HepG2 (cell line): ENCODE results near the gene ATP8A1. TPM values are rescaled to one million over a fixed set of nuclear protein-coding genes. Genes with fewer than 3 reads are reported as not detected.
A peak's percentile ranks its signal among the peaks of the same experiment; 100 is the strongest.

Experiments
- FOXA3 ChIP-seq: IDR thresholded peaks from 2 replicates; pipeline ENCODE4 v1.6.1; 2016; ENCODE audit warnings: missing genetic modification reagents, missing compliant biosample characterization
- FOXP1 ChIP-seq, 2 experiments: fragments of 450-650 bp in 1 of 2; IDR thresholded peaks; 2 replicates each; pipeline ENCODE4 v1.6.1; 2017 to 2018; ENCODE audit warnings: antibody characterized with exemption in 1 of 2
- MTA3 ChIP-seq: sonication (generic); formaldehyde crosslinking; IDR thresholded peaks from 2 replicates; pipeline ENCODE4 v1.4.0; 2020; ENCODE audit warnings: missing genetic modification reagents
- MYC ChIP-seq: sonication (generic); formaldehyde crosslinking; IDR thresholded peaks from 2 replicates; pipeline ENCODE4 v1.9.0; 2021; ENCODE audit warnings: missing genetic modification reagents, borderline replicate concordance
- NFKBIZ ChIP-seq: IDR thresholded peaks from 2 replicates; pipeline ENCODE4 v1.6.1; 2018; ENCODE audit warnings: missing genetic modification reagents, missing compliant biosample characterization
- PAX8 ChIP-seq: sonication (generic); formaldehyde crosslinking; IDR thresholded peaks from 2 replicates; pipeline ENCODE4 v1.8.0; 2022; ENCODE audit warnings: mild to moderate bottlenecking, missing genetic modification reagents, borderline replicate concordance
- POLR2AphosphoS5 ChIP-seq: IDR thresholded peaks from 2 replicates; pipeline ENCODE4 v1.6.1; 2012; ENCODE audit warnings: low read depth, low read length
- POLR2G ChIP-seq: fragments of 200-400 bp; formaldehyde crosslinking; IDR thresholded peaks from 2 replicates; pipeline ENCODE4 v1.6.1; 2018; ENCODE audit warnings: mild to moderate bottlenecking, low read depth, low read length, moderate library complexity
- PRDM10 ChIP-seq: sonication (generic); formaldehyde crosslinking; IDR thresholded peaks from 2 replicates; pipeline ENCODE4 v1.4.0; 2020; ENCODE audit warnings: low read depth, missing genetic modification reagents
- RFX1 ChIP-seq: fragments of 450-650 bp; IDR thresholded peaks from 2 replicates; pipeline ENCODE4 v1.6.1; 2017
- TCF12 ChIP-seq, 2 experiments: fragments of 450-650 bp in 1 of 2; sonication (generic) in 1 of 2; formaldehyde crosslinking in 1 of 2; IDR thresholded peaks; 2 replicates each; pipeline versions ENCODE4 v1.6.1 to v1.8.0; 2017 to 2022; ENCODE audit warnings: antibody characterized with exemption in 1 of 2, mild to moderate bottlenecking in 1 of 2, missing genetic modification reagents in 1 of 2, moderate library complexity in 1 of 2
- TP53 ChIP-seq: sonication (generic); formaldehyde crosslinking; conservative IDR thresholded peaks from 2 replicates; pipeline ENCODE4 v1.4.0; 2020; ENCODE audit warnings: missing genetic modification reagents
- ZHX1 ChIP-seq: sonication (generic); formaldehyde crosslinking; IDR thresholded peaks from 2 replicates; pipeline ENCODE4 v1.8.1; 2022; ENCODE audit warnings: low read depth, mild to moderate bottlenecking, missing genetic modification reagents
- ZNF12 ChIP-seq: sonication (generic); formaldehyde crosslinking; IDR thresholded peaks from 2 replicates; pipeline ENCODE4 v1.5.0; 2020; ENCODE audit warnings: missing genetic modification reagents
- ZNF136 ChIP-seq: sonication (generic); formaldehyde crosslinking; IDR thresholded peaks from 2 replicates; pipeline ENCODE4 v1.8.1; 2022; ENCODE audit warnings: low read depth, mild to moderate bottlenecking, moderate library complexity, missing genetic modification reagents
- ZNF253 ChIP-seq: sonication (generic); formaldehyde crosslinking; IDR thresholded peaks from 2 replicates; pipeline ENCODE4 v1.8.0; 2022; ENCODE audit warnings: mild to moderate bottlenecking, missing genetic modification reagents, borderline replicate concordance
- ZNF333 ChIP-seq: sonication (generic); formaldehyde crosslinking; IDR thresholded peaks from 2 replicates; pipeline ENCODE4 v1.4.0; 2020; ENCODE audit warnings: mild to moderate bottlenecking, missing genetic modification reagents, borderline replicate concordance
- ZNF33A ChIP-seq: sonication (generic); formaldehyde crosslinking; IDR thresholded peaks from 2 replicates; pipeline ENCODE4 v1.5.1; 2020; ENCODE audit warnings: missing genetic modification reagents, mild to moderate bottlenecking, moderate library complexity, borderline replicate concordance
- ZNF788 ChIP-seq: sonication (generic); formaldehyde crosslinking; IDR thresholded peaks from 2 replicates; pipeline ENCODE4 v1.5.0; 2020; ENCODE audit warnings: mild to moderate bottlenecking, missing genetic modification reagents, borderline replicate concordance
- polyA plus RNA-seq, 8 experiments: library from polyadenylated mRNA; depleted of rRNA in 3 of 8; stranded (reverse) in 7 of 8; unstranded in 1 of 8; fragments of >200 nt; fragmentation: Illumina TruSeq in 4 of 8; extraction: Trizol in 4 of 8; gene quantifications; 2 replicates each; pipeline versions ENCODE4 v1.2.1 to v1.2.3, GENCODE V29; 2011 to 2016; ENCODE audit warnings: low read depth in 4 of 8, missing spikeins in 1 of 8, mixed read lengths in 1 of 8; ENCODE audit not compliant: insufficient read depth in 1 of 8
- total RNA-seq, 5 experiments: library from RNA; depleted of rRNA; stranded (reverse); fragments of >200 nt; fragmentation: Illumina TruSeq; extraction: Trizol; gene quantifications; 2 replicates each; pipeline ENCODE4 v1.2.3, GENCODE V29; 2016; ENCODE audit warnings: low read depth in 1 of 5
- TF ChIP-seq, protein P1 (sequence below): sonication (generic); formaldehyde crosslinking; conservative IDR thresholded peaks from 2 replicates; pipeline ENCODE4 v1.8.0; 2022; ENCODE audit warnings: low read depth, missing genetic modification reagents

The ATP8A1 gene
- total and polyA plus RNA-seq, 2 of the 13 experiments (the other 11 are each of a cell fraction or from before 2014, with no cell fraction given), result 1.7 to 6.2 TPM

GRCh38 chr4:42656944-42657792 is at the start of gene ATP8A1 (continued):
- TF ChIP-seq POLR2G, result peak; percentile 87
- TF ChIP-seq FOXP1 (IDR thresholded peaks at IDR 0.05), result no peak
- peak; percentile 26; the same call in 1 of the 2 replicates for TF ChIP-seq FOXP1 (CRISPR knock-in tag; IDR thresholded peaks at IDR 0.05)
- TF ChIP-seq PRDM10 (CRISPR knock-in tag), result peak; percentile 100
- no peak; the same call in 1 of the 2 replicates for TF ChIP-seq PAX8
- TF ChIP-seq NFKBIZ (CRISPR knock-in tag), result no peak
- TF ChIP-seq, protein P1, sequence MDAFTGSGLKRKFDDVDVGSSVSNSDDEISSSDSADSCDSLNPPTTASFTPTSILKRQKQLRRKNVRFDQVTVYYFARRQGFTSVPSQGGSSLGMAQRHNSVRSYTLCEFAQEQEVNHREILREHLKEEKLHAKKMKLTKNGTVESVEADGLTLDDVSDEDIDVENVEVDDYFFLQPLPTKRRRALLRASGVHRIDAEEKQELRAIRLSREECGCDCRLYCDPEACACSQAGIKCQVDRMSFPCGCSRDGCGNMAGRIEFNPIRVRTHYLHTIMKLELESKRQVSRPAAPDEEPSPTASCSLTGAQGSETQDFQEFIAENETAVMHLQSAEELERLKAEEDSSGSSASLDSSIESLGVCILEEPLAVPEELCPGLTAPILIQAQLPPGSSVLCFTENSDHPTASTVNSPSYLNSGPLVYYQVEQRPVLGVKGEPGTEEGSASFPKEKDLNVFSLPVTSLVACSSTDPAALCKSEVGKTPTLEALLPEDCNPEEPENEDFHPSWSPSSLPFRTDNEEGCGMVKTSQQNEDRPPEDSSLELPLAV, result no peak
- TF ChIP-seq ZNF253, result no peak
- peak; percentile 82 for TF ChIP-seq POLR2AphosphoS5
- TF ChIP-seq RFX1, result no peak
- TF ChIP-seq ZNF33A, result no peak
- TF ChIP-seq ZNF12 (CRISPR knock-in tag), result no peak
- no peak for TF ChIP-seq FOXA3
- TF ChIP-seq ZNF333 (CRISPR knock-in tag), result no peak
- TF ChIP-seq TCF12 (IDR thresholded peaks at IDR 0.05), result no peak
- no peak; the same call in 1 of the 2 replicates for TF ChIP-seq TCF12 (CRISPR knock-in tag; IDR thresholded peaks at IDR 0.05)
- no peak for TF ChIP-seq ZHX1 (CRISPR knock-in tag)
- TF ChIP-seq TP53 (CRISPR knock-in tag), result 0 out of 2 replicates have a peak, but pooled peaks have one; percentile 77
- peak; percentile 46; the same call in 1 of the 2 replicates for TF ChIP-seq MYC (CRISPR knock-in tag)
- no peak for TF ChIP-seq MTA3 (CRISPR knock-in tag)
- TF ChIP-seq ZNF136 (CRISPR knock-in tag), result no peak
- peak; percentile 42; the same call in 1 of the 2 replicates for TF ChIP-seq ZNF788
